GM18951 (cell line): Measurements from ENCODE around the gene ZNF324.
A peak's percentile ranks its signal among the peaks of the same experiment; 100 is the strongest.
"Not testable (repeated sequence)": the region's sequence is repeated elsewhere in the genome, so short reads cannot be mapped to it uniquely, and the experiment has no call there.

Experiments
- POLR2A ChIP-seq: IDR thresholded peaks from 4 replicates; pipeline ENCODE4 v1.6.1; 2011; ENCODE audit warnings: mild to moderate bottlenecking; ENCODE audit not compliant: insufficient read length, insufficient read depth; ENCODE audit errors: extremely low read depth
- in situ Hi-C: fragments of 300-500 bp; cut with MboI; formaldehyde crosslinking; loops from one replicate; pipeline ENCODE4 v1.12.0; 2022; ENCODE audit warnings: low sequenced_read_pairs, mixed read lengths, inconsistent platforms; ENCODE audit not compliant: unreplicated experiment

Gene ZNF324

DNA sequence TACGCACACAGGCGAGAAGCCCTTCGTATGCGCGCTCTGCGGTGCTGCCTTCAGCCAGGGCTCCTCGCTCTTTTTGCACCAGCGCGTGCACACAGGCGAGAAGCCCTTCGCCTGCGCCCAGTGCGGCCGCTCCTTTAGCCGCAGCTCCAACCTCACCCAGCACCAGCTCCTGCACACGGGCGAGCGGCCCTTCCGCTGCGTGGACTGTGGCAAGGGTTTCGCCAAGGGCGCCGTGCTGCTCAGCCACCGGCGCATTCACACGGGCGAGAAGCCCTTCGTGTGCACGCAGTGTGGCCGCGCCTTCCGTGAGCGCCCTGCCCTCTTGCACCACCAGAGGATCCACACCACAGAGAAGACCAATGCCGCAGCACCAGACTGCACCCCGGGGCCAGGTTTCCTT is 10.8 kb upstream of the ZNF324 start:
- in situ Hi-C loops = no loop called here
- no peak for TF ChIP-seq POLR2A

DNA sequence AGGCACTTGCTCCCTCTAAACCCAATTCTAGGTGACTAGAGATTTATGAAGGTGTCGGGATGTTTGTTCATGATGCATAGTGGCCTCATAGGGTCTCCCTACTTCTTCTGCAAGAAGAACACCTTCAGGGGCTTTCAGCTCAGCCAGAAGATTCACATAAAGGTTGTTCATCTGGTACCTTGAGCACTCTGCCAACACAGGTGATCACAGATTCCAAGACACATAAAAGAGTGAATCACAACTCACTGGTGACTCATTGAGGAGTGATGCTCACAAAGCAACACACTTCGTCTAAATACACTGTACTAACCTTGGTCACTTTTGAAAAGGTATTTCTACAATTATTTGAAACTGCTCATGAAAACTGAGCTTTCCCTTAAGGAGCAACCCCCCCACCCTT is 6.8 kb upstream of the ZNF324 start:
- in situ Hi-C loops = no loop called here
- TF ChIP-seq POLR2A = no peak

DNA sequence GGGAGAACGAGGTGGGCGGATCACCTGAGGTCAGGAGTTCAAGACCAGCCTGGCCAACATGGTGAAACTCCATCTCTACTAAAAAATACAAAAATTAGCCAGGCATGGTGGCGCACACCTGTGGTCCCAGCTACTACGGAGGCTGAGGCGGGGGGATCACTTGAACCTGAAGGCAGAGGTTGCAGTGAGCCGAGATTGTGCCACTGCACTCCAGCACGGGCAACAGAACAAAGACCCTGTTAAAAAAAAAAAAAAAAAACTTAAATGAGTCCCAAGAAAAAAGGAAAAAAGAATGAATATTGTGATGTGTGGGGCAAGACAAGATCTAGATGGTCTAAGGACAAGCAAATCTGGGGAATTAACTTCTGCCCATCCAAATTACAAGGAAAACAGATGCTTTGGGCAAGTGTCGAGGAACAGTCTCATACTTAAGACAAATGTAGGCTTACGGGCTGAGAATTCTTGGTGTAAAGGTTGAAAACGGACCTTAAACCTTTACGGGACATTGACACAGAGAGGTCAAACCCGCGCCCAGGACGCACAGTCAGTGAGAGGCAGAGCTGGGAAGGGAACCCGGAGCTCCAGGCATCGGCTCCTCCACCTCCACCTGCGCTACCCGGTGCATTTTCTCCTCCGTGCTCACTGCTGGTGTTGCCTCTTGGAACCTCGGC is 656 bp upstream of the ZNF324 start:
- in situ Hi-C loops = no loop called here
- TF ChIP-seq POLR2A = no peak

DNA sequence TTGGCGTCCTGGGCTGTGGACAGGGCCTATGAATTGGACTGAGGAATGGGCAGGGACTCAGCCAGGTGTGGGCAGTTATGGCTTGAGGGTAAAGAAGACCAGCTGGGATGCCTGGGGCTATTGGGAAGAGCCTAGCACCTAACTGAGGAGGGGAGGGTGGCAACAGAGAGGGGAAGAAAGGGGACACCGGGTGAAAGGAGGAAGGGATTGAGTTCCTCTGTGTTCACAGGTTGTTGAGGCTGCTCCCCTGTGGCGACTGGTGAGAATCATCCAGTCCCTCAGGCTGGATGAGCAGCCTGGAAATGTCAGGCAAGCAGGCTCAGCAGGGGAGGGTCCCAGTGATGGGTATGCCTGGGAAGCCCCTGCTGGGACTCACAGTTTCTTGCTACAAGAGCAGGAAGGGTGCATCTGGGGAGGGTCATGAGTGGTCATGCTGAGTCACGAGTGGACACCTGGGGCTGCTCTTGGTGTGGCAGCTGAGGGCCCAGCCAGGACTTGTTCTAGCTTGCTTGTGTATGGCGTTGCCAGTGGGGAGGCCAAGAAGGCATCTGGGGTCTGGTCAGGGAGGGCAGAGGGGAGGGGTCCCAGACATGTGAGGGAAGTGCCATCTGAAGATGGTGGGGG is 1.4 kb downstream of the ZNF324 start:
- no peak for TF ChIP-seq POLR2A
- in situ Hi-C loops = no loop called here

DNA sequence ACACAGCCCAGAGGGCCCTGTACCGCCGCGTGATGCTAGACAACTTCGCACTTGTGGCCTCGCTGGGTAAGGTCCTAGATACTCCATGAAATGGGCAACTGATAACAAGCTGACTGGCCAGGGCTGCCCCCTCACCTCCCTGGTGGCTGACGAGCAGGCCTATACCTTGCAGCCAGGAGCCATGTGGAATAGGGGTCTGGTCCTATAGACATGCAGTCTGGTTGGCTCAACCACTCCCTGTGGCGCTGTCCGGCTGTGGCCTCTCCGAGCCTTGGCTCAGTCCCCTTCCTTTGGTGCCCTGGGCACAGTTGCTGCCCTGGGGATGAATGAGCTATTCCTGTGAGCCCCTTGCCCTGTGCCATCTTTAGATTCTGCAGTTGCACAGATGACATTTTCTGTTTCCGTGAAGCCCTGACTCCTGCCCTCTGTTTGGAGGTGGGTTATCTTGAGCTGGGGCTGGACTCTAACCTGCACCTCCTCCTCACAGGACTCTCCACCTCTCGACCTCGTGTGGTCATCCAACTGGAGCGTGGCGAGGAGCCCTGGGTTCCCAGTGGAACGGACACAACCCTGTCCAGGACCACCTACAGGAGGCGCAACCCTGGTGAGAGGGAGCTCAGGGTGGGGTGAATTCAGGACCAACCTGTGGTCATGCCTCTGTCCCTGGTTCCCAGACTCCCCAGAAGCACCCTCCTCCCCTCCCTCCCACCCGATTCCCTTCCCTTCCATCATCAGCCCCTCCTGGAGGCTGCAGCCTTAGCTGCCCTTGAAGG is 2.5 kb downstream of the ZNF324 start:
- TF ChIP-seq POLR2A = no peak
- in situ Hi-C loops = no loop called here

DNA sequence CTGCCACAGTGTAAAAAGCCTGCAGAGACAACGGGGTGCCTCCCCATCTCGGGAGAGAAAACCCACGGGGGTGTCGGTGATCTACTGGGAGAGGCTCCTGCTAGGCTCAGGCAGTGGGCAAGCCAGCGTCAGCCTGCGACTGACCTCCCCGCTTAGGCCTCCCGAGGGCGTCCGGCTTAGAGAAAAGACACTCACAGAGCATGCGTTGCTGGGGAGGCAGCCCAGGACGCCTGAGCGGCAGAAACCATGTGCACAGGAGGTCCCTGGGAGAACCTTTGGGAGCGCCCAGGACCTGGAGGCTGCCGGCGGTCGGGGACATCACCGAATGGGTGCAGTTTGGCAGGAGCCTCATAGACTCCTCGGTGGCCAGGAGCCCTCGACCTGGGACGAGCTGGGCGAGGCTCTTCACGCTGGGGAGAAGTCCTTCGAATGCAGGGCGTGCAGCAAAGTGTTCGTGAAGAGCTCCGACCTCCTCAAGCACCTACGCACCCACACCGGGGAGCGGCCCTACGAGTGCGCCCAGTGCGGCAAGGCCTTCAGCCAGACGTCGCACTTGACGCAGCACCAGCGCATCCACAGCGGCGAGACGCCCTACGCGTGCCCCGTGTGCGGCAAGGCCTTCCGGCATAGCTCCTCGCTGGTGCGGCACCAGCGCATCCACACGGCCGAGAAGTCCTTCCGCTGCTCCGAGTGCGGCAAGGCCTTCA is 4.1 kb downstream of the ZNF324 start:
- in situ Hi-C loops = not testable (repeated sequence)

DNA sequence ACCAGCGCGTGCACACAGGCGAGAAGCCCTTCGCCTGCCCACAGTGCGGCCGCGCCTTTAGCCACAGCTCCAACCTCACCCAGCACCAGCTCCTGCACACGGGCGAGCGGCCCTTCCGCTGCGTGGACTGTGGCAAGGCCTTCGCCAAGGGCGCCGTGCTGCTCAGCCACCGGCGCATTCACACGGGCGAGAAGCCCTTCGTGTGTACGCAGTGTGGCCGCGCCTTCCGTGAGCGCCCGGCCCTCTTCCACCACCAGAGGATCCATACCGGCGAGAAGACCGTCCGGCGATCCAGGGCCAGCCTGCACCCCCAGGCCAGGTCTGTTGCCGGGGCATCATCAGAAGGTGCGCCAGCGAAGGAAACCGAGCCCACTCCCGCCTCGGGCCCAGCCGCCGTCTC is 4.9 kb downstream of the ZNF324 start:
- in situ Hi-C loops = no loop called here
- TF ChIP-seq POLR2A = no peak

DNA sequence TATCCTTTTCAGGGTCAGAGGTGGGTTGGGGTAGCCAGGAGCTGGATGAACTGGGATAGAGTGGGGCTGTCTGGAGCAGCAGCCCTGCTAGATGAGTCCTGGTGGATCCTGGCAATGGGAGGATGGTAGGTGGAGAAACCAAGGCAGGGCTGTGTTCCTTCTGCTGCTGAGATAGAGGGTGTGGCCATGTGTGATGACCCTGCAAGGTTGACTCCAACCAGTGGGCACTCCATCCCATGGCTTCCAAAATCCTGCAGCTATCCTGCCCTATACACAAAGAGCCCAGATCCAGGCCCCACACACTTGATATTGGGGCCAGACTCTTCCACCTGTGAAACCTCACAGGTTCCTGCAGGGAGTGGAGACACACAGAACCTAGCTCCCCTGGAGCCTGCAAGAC is 6.9 kb downstream of the ZNF324 start:
- in situ Hi-C loops = no loop called here

DNA sequence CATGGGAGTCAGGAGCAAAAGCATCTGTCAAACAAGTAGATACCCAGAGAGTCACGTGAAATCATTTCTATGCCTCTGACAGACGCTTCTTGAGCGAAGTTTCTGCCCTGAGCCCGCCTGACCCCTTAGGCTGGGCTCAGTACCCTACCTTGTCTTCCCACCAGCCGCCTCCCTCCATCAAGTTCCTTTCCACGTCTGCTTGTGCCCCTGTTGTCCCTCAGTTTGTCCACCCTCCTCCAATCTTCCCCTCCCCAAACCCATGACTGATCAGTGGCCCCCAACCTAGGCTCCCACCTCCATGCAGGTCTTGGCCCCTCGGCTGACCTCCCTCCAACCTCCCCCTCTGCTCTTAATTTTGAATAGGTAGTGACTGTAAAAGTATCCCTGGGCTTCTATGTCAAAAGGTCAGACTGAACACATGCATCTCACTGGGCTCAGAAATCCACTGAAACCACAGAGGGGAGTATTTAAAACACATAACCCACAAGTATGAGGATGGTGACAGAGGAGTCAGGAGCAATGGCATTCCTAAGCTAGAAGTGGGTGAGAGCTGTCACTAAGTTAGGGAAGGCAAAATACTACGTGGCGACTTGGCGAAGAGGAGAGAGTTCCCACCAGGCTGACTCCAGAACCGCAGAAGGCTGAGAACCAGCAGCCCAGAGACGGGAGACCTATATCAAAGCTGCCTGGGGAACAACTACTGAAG is 7.6 kb downstream of the ZNF324 start:
- in situ Hi-C loops = no loop called here
- no peak for TF ChIP-seq POLR2A

More for the DNA sequence above, 6.9 kb downstream of the ZNF324 start:
- no peak for TF ChIP-seq POLR2A

DNA sequence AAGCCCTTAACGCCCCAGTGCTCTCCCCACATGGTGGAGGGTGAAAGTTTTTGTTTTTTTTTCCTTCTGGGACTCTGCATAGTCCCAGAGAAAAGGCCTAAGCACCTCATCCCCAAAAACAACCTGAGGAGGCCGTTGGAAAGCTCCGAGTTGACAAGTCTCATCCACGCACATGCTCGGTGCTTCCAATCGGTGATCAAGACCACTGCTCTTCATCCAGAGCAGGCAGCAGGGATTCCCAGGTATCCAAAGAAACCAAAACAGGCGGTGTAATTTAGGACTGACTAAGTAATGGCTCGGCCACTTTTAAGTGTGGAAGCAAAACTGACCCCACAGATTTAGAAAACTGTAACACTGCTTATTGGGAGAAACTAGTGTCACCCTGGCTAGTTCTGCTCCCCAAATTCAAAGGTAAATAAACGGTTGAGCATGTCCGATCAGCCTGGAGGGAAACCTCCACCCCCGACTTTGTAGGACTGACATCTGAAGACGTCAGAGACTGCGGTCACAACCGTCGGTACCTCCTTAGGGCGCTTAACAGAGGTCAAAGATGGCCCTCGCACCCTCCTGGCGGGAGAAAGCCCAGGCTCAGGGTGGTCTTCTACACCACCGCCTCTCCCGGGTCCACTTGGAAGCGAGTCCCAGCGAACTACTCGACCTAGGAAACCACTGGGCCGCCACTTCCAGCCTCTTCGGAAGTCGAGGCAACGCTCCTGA is 8.3 kb downstream of the ZNF324 start:
- TF ChIP-seq POLR2A = no peak
- in situ Hi-C loops = no loop called here

DNA sequence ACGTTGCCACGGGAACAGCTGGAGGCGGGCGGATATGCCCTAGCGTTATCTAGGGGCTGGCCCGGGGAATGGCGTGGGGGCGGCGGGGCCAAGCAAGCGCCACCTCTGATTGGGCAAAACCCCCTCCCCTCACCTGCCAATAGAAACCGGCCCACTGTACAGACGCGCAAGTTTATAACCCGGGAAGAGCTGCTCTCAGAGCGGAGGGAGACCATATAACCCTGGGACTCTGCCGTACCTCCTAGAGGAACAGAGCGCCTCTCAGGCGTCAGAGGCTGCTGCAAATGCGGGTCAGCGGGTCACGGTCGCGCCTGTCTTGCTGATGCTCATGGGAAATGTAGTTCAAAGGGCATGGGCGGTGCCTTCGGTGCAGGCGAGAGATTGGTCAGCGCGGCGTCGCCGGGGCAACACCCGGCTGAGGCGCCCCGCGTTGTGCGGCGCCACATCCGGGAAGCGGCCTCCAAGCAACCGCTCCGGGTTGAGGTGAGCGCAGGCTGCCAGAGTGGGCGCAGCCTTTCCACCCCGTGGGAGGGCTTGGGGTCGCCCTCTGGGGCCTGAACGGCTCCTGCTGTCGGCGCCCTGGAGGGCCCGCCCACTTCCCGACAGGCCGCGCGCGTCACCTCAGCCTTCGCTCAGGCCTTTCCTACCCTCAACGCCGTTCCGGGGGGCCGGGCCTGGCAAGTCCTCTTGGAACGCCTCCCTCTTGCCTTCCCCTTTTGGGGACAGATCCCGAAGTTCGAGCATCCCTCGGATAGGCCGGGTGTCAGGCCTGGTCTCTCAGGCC is 9.0 kb downstream of the ZNF324 start, which contains the start of gene ZNF446:
Gene ZNF446, plus strand, starts transcription at position 639 of the 784 bp plus-strand sequence. CDS start 867 bp downstream, outside the sequence.
- in situ Hi-C loops = no loop called here
- TF ChIP-seq POLR2A = peak; percentile 67

DNA sequence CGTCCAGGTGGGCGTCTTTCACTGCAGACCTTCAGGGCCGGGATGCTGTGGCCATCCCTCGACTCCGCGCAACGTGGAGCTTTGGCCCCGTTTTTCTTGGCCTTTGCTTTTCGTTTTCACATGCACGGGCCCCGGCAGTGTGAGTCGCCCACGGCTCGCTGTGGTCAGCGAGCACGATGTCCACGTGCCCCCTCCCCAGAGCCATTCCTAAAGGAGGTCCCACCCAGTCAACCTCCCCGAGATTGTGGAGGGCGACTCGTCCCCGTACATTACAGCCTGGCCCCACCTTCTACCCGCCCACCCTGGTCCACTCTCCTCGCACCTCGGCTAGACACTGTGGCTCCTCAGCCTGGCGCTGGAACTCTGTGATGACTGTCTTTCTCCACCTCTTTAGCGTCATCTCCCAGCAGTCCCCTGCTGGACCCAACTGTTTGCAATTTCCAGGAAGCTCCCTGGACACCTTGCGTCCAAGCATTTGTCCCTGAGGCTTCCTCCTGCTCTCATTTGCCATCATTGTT is 9.7 kb downstream of the ZNF324 start:
- TF ChIP-seq POLR2A = no peak
- in situ Hi-C loops = no loop called here
